Tibial artery (tissue), 4 donors: Measurements from ENCODE around the gene NRCAM.

Source experiments
- DNase-seq, 2 donors: peaks; one replicate each; pipeline ENCODE4 v3.0.0-alpha.2; 2019
- H3K27ac ChIP-seq, 2 donors: fragments of 200-600 bp; sonication (generic) in 1 of 2; 1 replicate in 1 of 2; 2 replicates in 1 of 2; pipeline ENCODE4 v1.5.1; 2018 to 2019; ENCODE audit warnings: mild to moderate bottlenecking in 1 of 2
- H3K27me3 ChIP-seq, 2 donors: fragments of 200-600 bp; sonication (generic) in 1 of 2; one replicate each; pipeline versions ENCODE4 v1.5.1 to v1.6.0; 2016 to 2019
- H3K36me3 ChIP-seq, 3 donors: fragments of 200-600 bp; sonication (generic) in 2 of 3; one replicate each; pipeline ENCODE4 v1.5.1; 2016 to 2019; ENCODE audit warnings: mild to moderate bottlenecking in 2 of 3
- H3K4me1 ChIP-seq, 4 donors: fragments of 200-600 bp; sonication (generic) in 2 of 4; 1 replicate in 3 of 4; 2 replicates in 1 of 4; pipeline ENCODE4 v1.5.1; 2016 to 2019
- H3K4me3 ChIP-seq, 2 donors: fragments of 200-600 bp; sonication (generic) in 1 of 2; 1 replicate in 1 of 2; 2 replicates in 1 of 2; pipeline ENCODE4 v1.5.1; 2018 to 2019; ENCODE audit warnings: mild to moderate bottlenecking in 2 of 2
- H3K9me3 ChIP-seq, 3 donors: fragments of 200-600 bp; sonication (generic) in 1 of 3; one replicate each; pipeline ENCODE4 v1.5.1; 2016 to 2019
- CTCF ChIP-seq, 2 experiments: fragments of 200-600 bp in 1 of 2; fragments of 450-650 bp in 1 of 2; IDR thresholded peaks; one replicate each; pipeline ENCODE4 v1.5.1; 2017 to 2019; ENCODE audit warnings: antibody characterized with exemption in 2 of 2, mild to moderate bottlenecking in 1 of 2, moderate library complexity in 1 of 2
- intact Hi-C: fragments of 100-400 bp; cut with DNase I; formaldehyde crosslinking; loops from one replicate; pipeline ENCODE4 v1.15.0; 2023; ENCODE audit warnings: low total_unique reads

The NRCAM gene

GRCh38 chr7:108239501-108240225, 216.6 kb downstream of the NRCAM start:
- intact Hi-C loops, result no loop called here
- no peak for TF ChIP-seq CTCF (IDR thresholded peaks at IDR 0.05)
- Histone ChIP-seq H3K9me3 (no peaks in the 10 kb centered on the region), H3K27me3 (no peaks in the 10 kb centered on the region), H3K4me1 (no peaks in the 10 kb centered on the region), H3K36me3 (no peaks in the 10 kb centered on the region), H3K4me3 (no peak overlapping the region), H3K27ac (no peak overlapping the region)
- no peak for DNase-seq

- Histone ChIP-seq H3K9me3 (no peaks in the 10 kb centered on the region), H3K36me3 (no peaks in the 10 kb centered on the region), H3K27ac (no peak overlapping the region), H3K4me1 (no peaks in the 10 kb centered on the region), H3K27me3 (no peaks in the 10 kb centered on the region), H3K4me3 (no peak overlapping the region)
- TF ChIP-seq CTCF (IDR thresholded peaks at IDR 0.05), result no peak
- intact Hi-C loops, result no loop called here
- no peak for DNase-seq
Measured at GRCh38 chr7:108236681-108237415, 219.4 kb downstream of the NRCAM start.

- no peaks in the 10 kb centered on the region for H3K27me3 ChIP-seq
- H3K9me3 ChIP-seq, result no peaks in the 10 kb centered on the region
- no peaks in the 10 kb centered on the region for H3K36me3 ChIP-seq
- H3K4me1 ChIP-seq, result no peaks in the 10 kb centered on the region
- no peak overlapping the region for H3K4me3 ChIP-seq
- no peak for TF ChIP-seq CTCF (IDR thresholded peaks at IDR 0.05)
- intact Hi-C loops, result no loop called here
- no peak overlapping the region for H3K27ac ChIP-seq
- no peak for DNase-seq
Measured at GRCh38 chr7:108235451-108236061, 220.7 kb downstream of the NRCAM start.

- intact Hi-C loops, result no loop called here
- Histone ChIP-seq H3K4me1 (no peaks in the 10 kb centered on the region), H3K36me3 (no peaks in the 10 kb centered on the region), H3K27me3 (no peaks in the 10 kb centered on the region), H3K27ac (no peak overlapping the region), H3K9me3 (no peaks in the 10 kb centered on the region), H3K4me3 (no peak overlapping the region)
- no peak for TF ChIP-seq CTCF (IDR thresholded peaks at IDR 0.05)
- no peak for DNase-seq
Measured at GRCh38 chr7:108234971-108235450, 221.2 kb downstream of the NRCAM start.

GRCh38 chr7:108234281-108234680, 222.0 kb downstream of the NRCAM start:
- Histone ChIP-seq H3K9me3 (no peaks in the 10 kb centered on the region), H3K4me3 (no peak overlapping the region), H3K4me1 (no peaks in the 10 kb centered on the region), H3K36me3 (no peaks in the 10 kb centered on the region), H3K27ac (no peak overlapping the region), H3K27me3 (no peaks in the 10 kb centered on the region)
- no peak for TF ChIP-seq CTCF (IDR thresholded peaks at IDR 0.05)
- intact Hi-C loops, result no loop called here
- DNase-seq, result no peak
